Activated CD4-positive, alpha-beta T cell treated with anti-CD3 and anti-CD28 coated beads, Interleukin-2, amount 10 ng/mL, durations not matched to agents 24 days and 14 days (primary cell): Measurements from ENCODE around the gene RNU1-2. TPM values are rescaled to one million over a fixed set of nuclear protein-coding genes. Genes with fewer than 3 reads are reported as not detected.
"Not testable (repeated sequence)": the region's sequence is repeated elsewhere in the genome, so short reads cannot be mapped to it uniquely, and the experiment has no call there.

ENCODE experiments used
- DNase-seq: peaks from one replicate; pipeline ENCODE4 v3.0.0; 2022
- H3K27ac Mint-ChIP-seq: one replicate; pipeline ENCODE4 v1.8.0; 2022; ENCODE audit warnings: mild to moderate bottlenecking, mixed read lengths
- H3K27me3 Mint-ChIP-seq: one replicate; pipeline ENCODE4 v1.8.0; 2022; ENCODE audit warnings: mixed read lengths
- H3K36me3 Mint-ChIP-seq: one replicate; pipeline ENCODE4 v1.8.0; 2022; ENCODE audit warnings: low read depth, mild to moderate bottlenecking, mixed read lengths
- H3K4me1 Mint-ChIP-seq: one replicate; pipeline ENCODE4 v1.8.0; 2021; ENCODE audit warnings: mixed read lengths
- H3K4me3 Mint-ChIP-seq: one replicate; pipeline ENCODE4 v1.8.0; 2022; ENCODE audit warnings: mild to moderate bottlenecking, moderate library complexity, mixed read lengths
- H3K9me3 Mint-ChIP-seq: one replicate; pipeline ENCODE4 v1.8.0; 2021; ENCODE audit warnings: mixed read lengths
- intact Hi-C: fragments of 100-400 bp; cut with micrococcal nuclease; formaldehyde crosslinking; loops from one replicate; pipeline ENCODE4 v1.15.1; 2023
- total RNA-seq: library from RNA; stranded (reverse); gene quantifications from 2 replicates; pipeline ENCODE4 v1.2.3, GENCODE V29; 2022

Gene RNU1-2
- total RNA-seq, 1 donor from 2014 or later: 1,962 TPM

- intact Hi-C loops: not testable (repeated sequence)
- DNase-seq: peak; percentile 77
Measured at GRCh38 chr1:16873076-16873879, 22.5 kb upstream of the RNU1-2 start.

GRCh38 chr1:16874968-16875765, 20.6 kb upstream of the RNU1-2 start:
- H3K4me1 Mint-ChIP-seq, H3K36me3 Mint-ChIP-seq, intact Hi-C loops, H3K4me3 Mint-ChIP-seq, H3K9me3 Mint-ChIP-seq, H3K27ac Mint-ChIP-seq: not testable (repeated sequence)
- peak; percentile 43 for DNase-seq
- H3K27me3 Mint-ChIP-seq: peaks cover 52% of the 10 kb centered on the region

More at GRCh38 chr1:16873076-16873879, 22.5 kb upstream of the RNU1-2 start:
- not testable (repeated sequence) for H3K9me3 Mint-ChIP-seq, H3K36me3 Mint-ChIP-seq, H3K27ac Mint-ChIP-seq, H3K4me1 Mint-ChIP-seq
- peaks cover 41% of the 10 kb centered on the region for H3K27me3 Mint-ChIP-seq
- H3K4me3 Mint-ChIP-seq: peak overlapping the region; percentile 26

- H3K27ac Mint-ChIP-seq, H3K4me3 Mint-ChIP-seq, H3K9me3 Mint-ChIP-seq, H3K4me1 Mint-ChIP-seq, H3K36me3 Mint-ChIP-seq, intact Hi-C loops: not testable (repeated sequence)
- peak; percentile 37 for DNase-seq
- peaks cover 64% of the 10 kb centered on the region for H3K27me3 Mint-ChIP-seq
Measured at GRCh38 chr1:16881742-16882141, 14.0 kb upstream of the RNU1-2 start.

- no peaks in the 10 kb centered on the region for H3K9me3 Mint-ChIP-seq
- intact Hi-C loops: no loop called here
- no peak overlapping the region for H3K4me3 Mint-ChIP-seq
- H3K27ac Mint-ChIP-seq: no peak overlapping the region
- H3K27me3 Mint-ChIP-seq: peaks cover 67% of the 10 kb centered on the region
- no peaks in the 10 kb centered on the region for H3K4me1 Mint-ChIP-seq
- DNase-seq: peak; percentile 41
- H3K36me3 Mint-ChIP-seq: no peaks in the 10 kb centered on the region
Measured at GRCh38 chr1:16882986-16883385, 12.8 kb upstream of the RNU1-2 start.

- H3K4me1 Mint-ChIP-seq, H3K27ac Mint-ChIP-seq, H3K9me3 Mint-ChIP-seq, H3K4me3 Mint-ChIP-seq, H3K36me3 Mint-ChIP-seq, intact Hi-C loops: not testable (repeated sequence)
- H3K27me3 Mint-ChIP-seq: peaks cover 74% of the 10 kb centered on the region
- DNase-seq: peak; percentile 37
Measured at GRCh38 chr1:16884487-16884886, 11.3 kb upstream of the RNU1-2 start.

GRCh38 chr1:16886860-16887605, 8.7 kb upstream of the RNU1-2 start:
- Mint-ChIP-seq H3K36me3 (no peaks in the 10 kb centered on the region), H3K27me3 (peaks cover 81% of the 10 kb centered on the region), H3K4me3 (no peak overlapping the region), H3K9me3 (no peaks in the 10 kb centered on the region), H3K27ac (no peak overlapping the region), H3K4me1 (peaks cover 14% of the 10 kb centered on the region)
- DNase-seq: peak; percentile 56
- intact Hi-C loops: no loop called here

- Mint-ChIP-seq H3K4me3 (peak overlapping the region; percentile 83), H3K4me1 (peaks cover 14% of the 10 kb centered on the region), H3K9me3 (no peaks in the 10 kb centered on the region), H3K27ac (peak overlapping the region; percentile 80), H3K27me3 (peaks cover 70% of the 10 kb centered on the region), H3K36me3 (no peaks in the 10 kb centered on the region)
- DNase-seq: peak; percentile 80
- intact Hi-C loops: no loop called here
Measured at GRCh38 chr1:16888860-16889816, 6.6 kb upstream of the RNU1-2 start.

GRCh38 chr1:16890539-16891021, 5.2 kb upstream of the RNU1-2 start:
- peaks cover 23% of the 10 kb centered on the region for H3K4me1 Mint-ChIP-seq
- peaks cover 63% of the 10 kb centered on the region for H3K27me3 Mint-ChIP-seq
- H3K9me3 Mint-ChIP-seq, H3K27ac Mint-ChIP-seq, H3K36me3 Mint-ChIP-seq, intact Hi-C loops: not testable (repeated sequence)
- peak; percentile 48 for DNase-seq
- peak overlapping the region; percentile 83 for H3K4me3 Mint-ChIP-seq

- H3K27me3 Mint-ChIP-seq: peaks cover 60% of the 10 kb centered on the region
Measured at GRCh38 chr1:16891057-16891456, 4.7 kb upstream of the RNU1-2 start.

GRCh38 chr1:16892978-16893525, 2.7 kb upstream of the RNU1-2 start:
- H3K27ac Mint-ChIP-seq, H3K36me3 Mint-ChIP-seq, H3K4me3 Mint-ChIP-seq, H3K9me3 Mint-ChIP-seq, intact Hi-C loops, DNase-seq: not testable (repeated sequence)
- H3K27me3 Mint-ChIP-seq: peaks cover 45% of the 10 kb centered on the region
- peaks cover 40% of the 10 kb centered on the region for H3K4me1 Mint-ChIP-seq

More at GRCh38 chr1:16891057-16891456, 4.7 kb upstream of the RNU1-2 start:
- DNase-seq, H3K36me3 Mint-ChIP-seq, H3K4me3 Mint-ChIP-seq, H3K9me3 Mint-ChIP-seq, intact Hi-C loops, H3K27ac Mint-ChIP-seq: not testable (repeated sequence)
- H3K4me1 Mint-ChIP-seq: peaks cover 26% of the 10 kb centered on the region

- H3K36me3 Mint-ChIP-seq, intact Hi-C loops, H3K27ac Mint-ChIP-seq, H3K9me3 Mint-ChIP-seq, H3K4me3 Mint-ChIP-seq, DNase-seq: not testable (repeated sequence)
- Mint-ChIP-seq H3K4me1 (peaks cover 38% of the 10 kb centered on the region), H3K27me3 (peaks cover 38% of the 10 kb centered on the region)
Measured at GRCh38 chr1:16893796-16894195, 2.0 kb upstream of the RNU1-2 start.

GRCh38 chr1:16894338-16894737, 1.4 kb upstream of the RNU1-2 start:
- H3K9me3 Mint-ChIP-seq, DNase-seq, intact Hi-C loops, H3K27ac Mint-ChIP-seq, H3K36me3 Mint-ChIP-seq: not testable (repeated sequence)
- peak overlapping the region; percentile 89 for H3K4me3 Mint-ChIP-seq
- H3K4me1 Mint-ChIP-seq: peaks cover 34% of the 10 kb centered on the region
- peaks cover 32% of the 10 kb centered on the region for H3K27me3 Mint-ChIP-seq
